ENCODE results near the gene UNC5B.

Gene UNC5B

DNA sequence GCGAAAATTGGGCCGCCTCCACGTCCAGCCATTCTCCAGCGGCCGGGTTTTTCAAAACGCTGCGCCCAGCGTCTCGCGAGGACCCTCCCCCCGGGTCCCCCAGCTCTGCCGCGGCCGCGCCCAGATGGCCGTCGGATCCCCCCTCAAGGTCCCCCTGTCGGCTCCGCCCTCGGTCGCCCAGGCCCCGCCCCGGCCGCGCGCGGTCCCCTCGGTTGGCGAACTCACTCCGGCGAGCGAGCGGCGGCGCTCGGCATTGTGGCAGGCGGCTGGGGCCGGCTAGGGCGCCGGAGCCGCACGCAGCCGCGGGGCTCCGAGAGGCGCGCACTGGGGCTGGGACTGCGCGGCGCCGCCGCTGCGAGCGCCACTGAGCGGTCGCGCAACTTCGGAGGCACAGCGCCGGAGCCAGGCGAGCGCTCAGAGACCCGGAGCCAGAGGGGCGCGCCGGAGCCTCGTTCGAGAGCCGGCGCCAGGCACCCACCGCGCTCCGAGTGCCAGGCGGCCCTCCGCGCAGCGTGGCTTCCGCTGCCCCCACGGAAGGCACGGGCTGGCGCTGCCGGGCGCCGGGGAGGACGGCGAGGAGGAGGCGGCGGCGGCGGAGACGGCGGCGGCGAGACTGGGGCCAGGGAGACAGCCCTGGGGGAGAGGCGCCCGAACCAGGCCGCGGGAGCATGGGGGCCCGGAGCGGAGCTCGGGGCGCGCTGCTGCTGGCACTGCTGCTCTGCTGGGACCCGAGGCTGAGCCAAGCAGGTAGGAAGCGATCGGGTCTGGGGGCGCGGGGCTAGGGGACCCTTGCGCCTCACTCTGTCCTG lies at the start of gene UNC5B:
Gene UNC5B (plus strand): TSS at position 253 of the 809 bp plus-strand sequence. CDS start 416 bp downstream, at position 669.
- DNase-seq, result peak; percentile 70

DNA sequence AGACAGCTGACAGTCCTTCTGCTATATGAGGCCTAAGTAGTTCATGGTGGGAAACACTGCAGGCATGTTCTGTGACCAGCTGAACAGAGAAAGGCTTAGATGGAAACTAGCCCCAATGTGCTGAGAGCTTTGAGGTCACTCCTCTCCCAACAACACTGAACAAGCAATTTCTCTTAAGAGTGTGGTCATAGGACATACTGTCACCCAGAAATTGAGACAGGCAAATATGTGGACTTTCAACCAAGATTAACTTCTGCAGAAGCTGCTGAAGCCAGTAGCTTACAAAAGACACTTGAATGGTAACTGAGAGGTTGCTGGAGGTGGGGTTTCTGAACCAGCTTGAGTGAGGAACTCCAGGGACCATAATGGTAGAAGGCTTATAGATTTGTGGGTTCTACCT lies 38.9 kb upstream of the UNC5B start:
- DNase-seq, result no peak

DNA sequence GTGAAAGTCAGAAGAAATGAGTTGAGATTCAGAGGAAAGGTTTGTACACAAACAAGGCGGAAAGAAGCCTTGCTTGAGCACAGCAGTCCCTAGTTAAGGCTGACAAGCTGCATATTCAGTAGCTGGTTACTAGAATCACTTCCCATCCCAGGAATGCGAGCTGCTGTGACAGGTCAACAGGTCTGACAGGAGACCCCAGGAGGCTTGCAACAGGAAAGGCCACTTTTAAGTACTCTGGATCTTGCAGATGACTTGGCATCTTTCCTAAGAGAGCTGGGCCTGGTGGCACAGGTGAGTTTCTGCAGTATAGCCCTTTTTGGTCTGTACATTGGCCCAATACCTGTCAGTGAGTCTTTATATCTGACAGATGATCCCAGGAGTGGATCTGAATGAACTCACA lies 35.7 kb upstream of the UNC5B start:
- DNase-seq, result no peak

DNA sequence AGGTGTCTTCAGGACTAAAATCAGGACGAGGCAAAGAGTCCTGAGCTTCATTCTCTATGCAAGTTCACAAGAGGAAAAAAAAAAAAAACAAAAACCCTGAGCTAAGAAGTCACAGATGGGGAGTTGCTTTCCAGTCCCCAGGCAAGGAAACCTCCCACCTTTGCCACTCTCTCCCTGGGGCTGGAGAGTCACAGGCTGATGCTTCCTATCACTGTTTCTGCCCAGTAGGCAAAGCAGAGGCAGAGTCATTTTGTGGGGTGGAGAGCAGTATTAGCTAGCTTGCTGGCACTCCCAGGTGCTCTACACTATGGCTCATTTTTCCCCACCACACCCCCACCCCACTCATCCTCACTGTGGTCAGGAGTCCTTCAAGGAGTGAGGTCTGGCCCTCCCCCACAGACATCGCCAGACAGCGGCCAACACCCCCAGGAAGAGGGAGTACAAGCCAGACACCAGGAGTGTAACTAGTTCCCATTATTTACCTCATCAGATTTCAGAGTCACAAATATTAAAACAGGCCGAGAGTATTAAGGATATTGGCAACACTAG lies 34.6 kb upstream of the UNC5B start:
- no peak for DNase-seq

DNA sequence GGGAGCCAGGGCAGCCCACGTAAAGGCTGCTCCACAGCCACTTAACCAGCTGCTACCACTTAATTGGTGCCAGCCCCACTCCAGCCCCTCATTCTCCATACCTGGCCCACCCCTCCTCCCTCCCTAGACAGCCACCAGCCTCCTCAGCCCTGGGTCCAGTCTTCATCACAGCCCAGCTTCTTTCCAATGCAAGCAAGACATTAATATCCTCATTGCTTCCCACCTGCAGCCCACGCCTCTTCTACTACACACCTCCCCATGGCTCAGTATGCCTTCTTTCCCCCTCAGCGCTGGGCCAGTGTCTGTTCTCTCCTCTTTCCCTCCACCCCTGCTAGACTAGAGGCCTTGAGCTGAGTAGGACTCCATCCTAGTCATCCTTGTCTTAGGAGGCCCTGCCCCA lies 33.5 kb upstream of the UNC5B start:
- no peak for DNase-seq

DNA sequence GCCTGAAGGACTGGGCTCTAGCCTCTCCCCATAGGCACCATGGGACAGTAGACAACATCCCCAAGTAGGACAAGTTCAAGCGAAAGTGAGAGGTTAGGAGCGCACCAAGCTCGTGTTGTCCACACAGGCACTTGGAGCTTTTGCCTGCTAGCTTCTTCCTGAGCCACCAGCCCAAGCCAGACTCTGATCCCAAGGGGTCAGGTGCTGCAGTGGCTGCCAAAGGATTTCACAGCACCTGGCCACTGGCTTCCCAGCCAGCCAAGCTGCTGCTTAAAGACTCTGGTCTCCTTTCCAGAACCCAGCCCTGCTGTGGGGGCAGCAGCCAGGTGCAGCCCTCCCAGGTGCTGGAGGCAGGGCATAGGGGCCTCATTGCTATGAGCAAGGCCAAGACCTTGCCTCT lies 33.0 kb upstream of the UNC5B start:
- no peak for DNase-seq

DNA sequence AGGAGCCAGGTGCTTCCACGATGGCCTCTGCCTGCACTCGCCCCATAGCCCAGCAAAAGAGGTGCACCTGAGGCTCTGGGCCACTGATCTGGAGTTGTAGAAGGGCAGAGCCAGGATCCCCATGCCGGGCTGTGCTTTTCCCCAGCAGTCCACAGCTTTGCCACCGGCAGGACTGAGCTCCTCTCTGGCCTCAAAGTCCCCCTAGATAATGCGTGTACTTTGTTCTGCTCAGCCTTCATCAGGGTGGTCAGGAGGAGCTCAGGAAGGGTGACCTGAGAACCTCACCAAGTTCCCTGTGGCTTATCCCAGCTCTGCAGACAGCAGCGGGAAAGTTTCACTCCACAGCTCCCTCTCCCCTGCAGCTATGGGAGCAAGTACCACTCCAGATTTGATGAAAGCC lies 27.9 kb upstream of the UNC5B start:
- no peak for DNase-seq

DNA sequence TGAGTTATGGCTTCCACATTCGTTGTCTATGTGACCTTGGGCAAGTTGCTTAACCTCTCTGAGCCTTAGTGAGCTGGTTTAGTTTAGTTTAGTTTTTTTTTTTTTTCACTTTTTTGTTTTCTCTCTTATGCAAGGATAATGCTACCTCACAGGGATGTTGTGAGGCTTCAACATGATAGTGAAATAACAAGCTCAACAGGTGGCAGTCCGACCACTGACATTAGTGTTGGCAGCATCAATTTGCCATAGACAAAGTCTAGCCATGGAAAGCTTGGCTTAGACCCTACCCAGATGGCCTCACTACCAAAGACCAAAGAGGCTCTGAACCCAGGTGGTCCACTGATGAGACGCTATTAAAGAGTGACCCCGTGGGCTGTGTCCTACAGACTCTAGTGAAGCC lies 27.2 kb upstream of the UNC5B start:
- DNase-seq, result no peak

DNA sequence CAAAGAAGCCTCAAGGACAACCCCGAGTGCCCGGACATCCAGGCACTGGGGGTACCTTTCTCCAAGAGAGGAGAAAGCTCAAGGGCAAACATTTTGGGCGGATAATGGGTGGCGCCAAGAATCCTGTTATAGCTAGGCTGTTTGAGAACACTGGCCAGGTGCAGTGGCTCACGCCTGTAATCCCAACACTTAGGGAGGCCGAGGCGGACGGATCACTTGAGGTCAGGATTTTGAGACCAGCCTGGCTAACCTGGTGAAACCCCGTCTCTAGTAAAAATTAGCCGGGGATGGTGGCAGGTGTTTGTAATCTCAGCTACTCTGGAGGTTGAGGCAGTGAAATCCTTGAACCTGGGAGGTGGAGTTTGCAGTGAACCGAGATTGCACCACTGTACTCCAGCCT lies 25.2 kb upstream of the UNC5B start:
- DNase-seq, result no peak

DNA sequence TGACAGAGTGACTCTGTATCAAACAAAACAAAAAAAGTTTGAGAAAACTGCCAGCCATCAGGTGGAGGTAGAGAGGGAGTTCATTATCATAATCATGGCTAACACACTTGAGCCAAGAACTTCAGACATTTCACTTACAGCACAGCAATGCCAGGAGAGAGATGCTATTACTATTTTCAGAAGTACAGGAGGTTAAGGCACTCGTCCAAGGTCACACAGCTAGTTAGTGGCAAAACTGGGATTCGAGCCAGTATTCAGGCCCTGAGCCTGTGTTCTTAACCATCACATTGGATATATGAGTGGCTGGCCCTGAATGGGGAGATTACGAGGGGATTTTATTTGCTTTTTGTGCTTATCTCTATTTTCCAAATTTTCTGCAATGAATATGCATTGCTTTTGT lies 24.8 kb upstream of the UNC5B start:
- no peak for DNase-seq

DNA sequence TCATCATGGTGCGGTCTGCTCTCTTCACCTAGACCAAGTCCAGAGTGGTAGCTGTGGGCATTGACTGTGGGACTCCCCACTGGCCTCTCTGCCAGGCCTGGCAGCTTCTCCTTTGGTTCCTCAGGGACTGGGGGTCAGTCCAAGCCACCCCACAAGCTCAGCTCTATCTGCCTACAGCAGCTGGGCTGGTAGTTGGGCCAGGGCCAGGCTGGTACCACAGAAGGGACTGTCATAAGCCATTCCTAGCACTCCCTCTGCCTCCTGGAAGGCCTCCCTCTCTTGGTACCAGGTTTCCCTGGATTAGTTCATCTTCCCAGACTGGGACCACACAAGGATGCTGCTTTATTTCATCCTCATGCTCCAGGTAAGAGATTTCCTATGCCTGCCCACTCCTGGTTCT lies 24.2 kb upstream of the UNC5B start:
- DNase-seq, result no peak

DNA sequence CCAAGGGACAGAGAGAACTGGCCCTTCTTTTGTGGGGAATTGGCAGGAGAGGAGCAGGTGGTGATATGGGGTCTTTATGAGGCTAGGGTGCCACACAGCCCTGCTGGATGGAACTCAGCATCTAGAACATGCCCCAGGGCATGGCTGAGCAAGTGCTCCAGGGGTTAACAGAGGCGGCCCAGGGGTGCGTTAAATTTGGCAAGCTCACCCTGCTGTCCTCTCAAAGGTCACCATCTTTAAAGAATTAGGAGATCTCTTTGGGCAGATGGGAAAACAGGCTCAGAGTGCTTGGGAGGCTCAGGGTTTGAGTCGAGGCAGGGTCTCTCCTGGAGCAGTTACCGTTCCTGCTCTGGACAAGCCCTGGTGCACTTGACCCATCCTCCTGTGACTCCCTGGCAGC lies 21.4 kb upstream of the UNC5B start:
- DNase-seq, result no peak

DNA sequence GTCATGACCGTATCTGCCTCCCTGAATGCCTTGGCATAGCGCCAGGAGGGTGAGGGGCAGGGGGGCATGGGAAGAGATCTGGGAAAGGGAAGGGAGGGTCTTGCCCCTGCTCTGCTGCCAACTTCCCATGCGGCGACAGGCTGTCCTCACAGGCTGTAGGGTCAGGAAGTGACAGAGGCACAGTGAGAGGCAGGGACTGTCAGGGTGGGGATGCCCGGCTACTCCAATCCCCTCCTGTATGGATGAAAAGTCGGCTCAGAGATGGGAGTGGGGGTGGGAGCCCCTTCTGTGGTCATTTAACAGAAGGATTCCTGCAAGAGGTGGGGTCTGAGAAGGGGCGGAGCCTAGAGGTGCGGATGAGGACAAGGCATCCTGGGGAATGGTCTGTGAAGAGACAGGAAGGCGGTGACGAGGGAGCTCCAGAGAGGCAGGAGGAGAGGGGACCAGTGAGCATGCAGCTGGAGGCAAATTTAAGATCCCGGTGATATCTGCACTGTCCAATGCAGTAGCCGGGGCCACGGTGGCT lies 20.8 kb upstream of the UNC5B start:
- no peak for DNase-seq

DNA sequence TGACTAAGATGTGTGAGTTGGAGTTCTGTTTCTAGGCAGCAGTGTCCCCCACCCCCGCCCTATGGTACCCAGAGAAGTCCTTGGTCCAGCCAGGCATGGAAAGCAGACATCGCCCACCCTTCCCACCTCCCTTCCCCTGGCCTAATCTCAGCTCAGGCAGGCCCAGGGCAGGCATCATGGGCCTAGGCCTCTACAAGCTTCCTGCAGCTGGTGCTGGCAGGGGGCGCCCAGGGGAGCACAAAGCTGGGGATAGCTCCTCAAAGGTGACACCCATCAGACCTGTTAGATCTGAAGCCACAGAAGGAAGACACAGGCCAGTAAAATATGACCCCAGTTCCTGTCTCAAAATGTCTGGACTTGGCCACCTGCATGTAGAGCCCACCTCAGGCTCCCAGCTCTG lies 18.9 kb upstream of the UNC5B start:
- DNase-seq, result no peak

DNA sequence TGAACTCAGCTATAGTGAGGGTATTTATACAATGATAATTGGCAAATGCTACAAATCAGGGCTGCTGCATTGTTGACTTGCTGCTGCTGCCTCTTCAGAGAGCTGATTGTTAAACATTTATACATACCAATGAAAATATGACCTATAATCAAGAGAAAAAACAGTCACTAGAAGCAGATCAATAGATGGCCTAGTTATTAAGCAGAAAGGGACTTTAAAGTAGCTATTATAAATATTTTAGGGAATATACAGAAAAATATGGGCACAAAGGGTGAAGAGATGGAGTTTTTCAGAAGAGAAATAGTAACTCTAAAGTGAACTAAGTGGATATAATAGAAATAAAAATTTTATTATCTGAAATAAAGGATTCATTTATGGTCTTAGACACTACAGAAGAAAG lies 14.4 kb upstream of the UNC5B start:
- DNase-seq, result no peak

DNA sequence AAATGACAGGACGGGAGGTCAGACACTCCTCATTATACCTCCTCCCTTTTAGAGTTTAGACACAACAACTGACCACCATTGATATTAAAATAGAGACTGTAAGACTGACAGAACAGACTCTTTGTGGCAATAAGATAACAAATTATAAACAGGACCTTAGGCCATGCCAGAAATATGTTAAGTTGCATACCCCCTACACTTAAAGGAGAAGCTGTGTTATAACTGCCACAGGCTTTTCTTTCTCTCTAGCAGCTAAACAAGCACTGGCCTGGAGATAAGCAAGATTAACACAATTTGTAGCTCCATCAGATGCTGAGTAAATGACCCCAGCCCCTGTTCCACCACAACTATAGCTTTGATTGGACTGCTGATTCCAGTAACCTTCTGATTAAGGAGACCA lies 10.5 kb upstream of the UNC5B start:
- no peak for DNase-seq

DNA sequence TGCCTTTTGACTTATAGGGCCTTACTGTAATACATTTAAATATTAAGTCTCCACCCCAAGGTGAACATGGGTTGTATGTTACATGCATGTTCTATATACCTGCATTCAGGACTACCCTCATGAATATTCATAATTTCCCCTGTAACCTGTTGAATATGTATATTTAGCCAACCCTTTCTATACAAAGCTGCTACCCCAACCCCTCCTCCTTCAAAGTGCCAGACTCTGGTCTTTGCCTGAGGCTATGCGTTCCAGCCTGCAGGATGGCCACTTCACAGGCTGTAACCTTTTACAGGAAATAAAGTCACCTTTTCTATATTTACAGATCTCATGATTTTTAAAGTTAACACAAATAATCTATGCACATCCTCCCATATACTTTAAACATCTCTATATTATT lies 10.1 kb upstream of the UNC5B start:
- no peak for DNase-seq

DNA sequence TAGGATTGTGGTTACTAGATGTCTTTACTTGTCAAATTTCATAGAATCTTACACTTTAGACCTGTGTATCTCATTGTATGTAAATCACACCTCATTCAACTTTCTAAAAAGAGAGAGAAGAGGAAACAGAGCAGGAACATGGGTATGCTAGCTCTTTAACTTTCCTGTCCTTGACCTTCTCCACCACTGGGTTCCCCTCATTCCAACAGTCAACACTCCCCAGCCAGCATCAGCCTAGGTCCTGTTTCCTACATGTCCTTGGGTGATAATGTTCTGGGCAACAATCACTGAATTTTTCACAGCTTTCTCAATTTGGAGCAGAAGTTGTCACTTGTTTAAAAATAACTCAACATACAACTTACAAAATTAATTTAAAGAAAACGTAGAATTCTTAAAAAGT lies 9.2 kb upstream of the UNC5B start:
- no peak for DNase-seq

DNA sequence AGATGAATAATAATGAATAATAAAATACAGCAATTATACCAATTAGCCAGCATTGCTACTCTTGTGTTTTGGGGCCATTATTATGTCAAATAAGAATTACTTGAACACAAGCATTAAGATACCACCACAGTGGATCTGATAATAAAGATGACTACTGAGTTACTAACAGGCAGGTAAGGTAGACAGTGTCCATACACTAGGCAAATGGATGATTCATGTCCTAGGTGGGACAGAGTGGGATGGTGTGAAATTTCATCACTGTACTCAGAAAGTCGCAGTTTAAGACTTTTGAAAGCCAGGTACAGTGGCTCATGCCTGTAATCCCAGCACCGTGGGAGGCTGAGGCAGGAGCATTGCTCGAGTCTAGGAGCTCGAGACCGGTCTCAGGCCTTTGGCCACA lies 8.7 kb upstream of the UNC5B start:
- DNase-seq, result no peak

DNA sequence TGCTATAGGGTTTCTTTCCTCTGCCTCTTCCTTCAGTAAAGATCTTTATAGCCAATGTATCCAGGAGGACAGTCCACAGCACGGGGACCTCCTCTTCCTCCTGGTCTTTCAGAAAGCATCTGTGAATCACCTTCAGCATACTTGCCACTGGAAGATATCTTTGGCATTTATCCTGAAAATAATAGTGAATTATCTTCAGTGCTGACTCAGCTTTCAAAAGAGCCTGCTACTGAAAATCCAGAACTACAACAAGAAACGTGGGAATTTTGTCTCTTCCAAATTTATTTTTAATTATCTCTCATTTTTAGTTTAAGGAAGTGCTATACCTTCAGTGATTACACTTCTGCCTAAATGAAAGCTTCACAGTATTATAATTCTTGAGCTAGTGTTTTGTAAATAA lies 7.6 kb upstream of the UNC5B start:
- no peak for DNase-seq

DNA sequence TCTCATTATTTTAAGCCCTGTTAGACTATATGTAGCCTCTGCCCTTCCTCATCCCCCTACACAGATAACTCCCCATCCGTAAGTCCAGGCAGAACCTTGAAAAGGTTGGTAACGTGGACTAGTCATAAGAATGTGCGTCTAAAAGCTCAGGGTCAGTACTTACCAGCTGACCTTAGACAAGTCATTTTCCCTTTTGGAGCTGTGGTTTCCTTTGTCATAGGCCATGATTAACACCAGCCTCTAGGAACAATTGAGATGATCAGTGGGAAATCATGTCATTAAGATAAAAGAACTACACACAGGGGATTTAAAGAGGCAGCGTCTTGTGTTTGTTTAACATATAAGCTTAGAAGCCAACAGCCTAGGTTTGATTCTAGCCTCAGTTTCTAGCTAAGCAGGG lies 6.9 kb upstream of the UNC5B start:
- DNase-seq, result no peak

DNA sequence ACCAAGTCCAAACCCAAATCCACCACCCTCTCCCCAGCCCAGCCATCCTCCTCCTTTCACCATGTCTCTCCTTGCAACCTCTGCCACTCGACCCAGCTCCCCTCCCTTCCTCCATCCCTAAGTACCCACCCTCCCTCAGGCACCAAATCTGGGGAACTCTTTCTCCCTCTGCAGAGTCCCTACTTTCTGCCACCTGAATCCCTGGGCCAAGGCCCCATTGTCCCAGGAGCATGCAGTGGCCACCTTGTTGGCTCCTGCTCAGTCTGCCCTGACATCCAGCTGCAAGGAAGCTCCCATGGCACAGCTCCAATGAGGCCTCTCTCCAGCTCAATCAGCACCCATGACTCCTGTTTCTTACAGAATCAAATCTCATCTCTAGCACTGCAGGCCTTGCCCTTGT lies 5.5 kb upstream of the UNC5B start:
- DNase-seq, result no peak

DNA sequence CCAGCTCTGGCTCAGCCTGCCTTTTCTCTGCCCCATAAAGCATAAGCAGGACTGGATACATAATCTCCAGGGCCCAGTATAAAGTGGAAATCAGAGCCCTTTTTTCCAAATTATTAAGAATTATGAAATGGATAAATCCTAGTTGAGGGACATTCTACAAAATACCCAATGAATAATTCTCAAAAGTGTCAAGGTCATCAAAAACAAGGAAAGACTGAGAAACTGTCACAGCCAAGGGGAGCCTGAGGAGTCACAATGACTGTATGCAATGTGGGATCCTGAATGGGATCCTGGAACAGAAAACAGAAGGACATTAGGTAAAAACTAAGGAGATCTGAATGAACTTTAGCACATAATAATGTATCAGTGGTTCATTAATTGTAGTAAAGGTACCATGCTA lies 4.8 kb upstream of the UNC5B start:
- DNase-seq, result no peak

DNA sequence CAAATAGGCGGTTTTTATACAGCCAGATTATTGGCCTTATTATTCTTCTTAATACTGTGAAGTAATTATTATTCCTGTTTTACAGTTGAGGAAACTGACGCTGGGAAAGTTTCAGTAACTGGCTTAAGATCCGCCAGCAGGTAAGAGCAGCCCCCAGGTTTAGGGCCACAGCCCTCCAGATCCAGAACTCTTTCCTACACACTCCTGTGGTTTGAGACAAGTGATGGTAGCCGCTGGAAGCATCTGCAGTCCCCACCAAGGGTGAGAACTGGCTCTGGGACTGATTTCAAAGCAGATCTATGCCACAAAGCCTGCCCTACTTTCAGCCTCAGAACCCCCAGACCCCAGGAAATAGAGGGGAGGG lies 3.0 kb upstream of the UNC5B start:
- DNase-seq, result no peak
